C1 segment of cervical spinal cord (tissue), 14 donors: Measurements from ENCODE around the gene EEA1.

Experiments
- DNase-seq, 14 donors: peaks; one replicate each; lab custom pipeline; 2025; lab: John Stamatoyannopoulos, UW

EEA1 gene

DNA sequence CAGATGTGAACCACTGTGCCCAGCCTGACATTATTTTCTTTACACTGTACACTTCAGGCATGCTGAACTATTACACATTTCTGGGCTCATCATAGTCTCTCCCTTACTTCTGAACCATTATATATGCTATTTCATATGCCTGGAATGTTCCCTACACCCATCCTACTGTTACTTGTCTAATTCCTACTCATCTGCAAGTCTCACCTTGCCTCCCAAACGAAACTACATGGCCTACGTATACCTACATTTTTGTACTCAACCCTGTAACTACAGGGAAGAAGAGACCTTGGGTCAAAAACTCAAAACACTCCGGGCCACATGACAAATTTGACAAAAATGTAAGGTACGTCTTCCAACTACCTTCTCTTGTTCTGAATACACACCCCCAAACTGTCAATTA is 9.5 kb upstream of the EEA1 start:
- DNase-seq = no peak

DNA sequence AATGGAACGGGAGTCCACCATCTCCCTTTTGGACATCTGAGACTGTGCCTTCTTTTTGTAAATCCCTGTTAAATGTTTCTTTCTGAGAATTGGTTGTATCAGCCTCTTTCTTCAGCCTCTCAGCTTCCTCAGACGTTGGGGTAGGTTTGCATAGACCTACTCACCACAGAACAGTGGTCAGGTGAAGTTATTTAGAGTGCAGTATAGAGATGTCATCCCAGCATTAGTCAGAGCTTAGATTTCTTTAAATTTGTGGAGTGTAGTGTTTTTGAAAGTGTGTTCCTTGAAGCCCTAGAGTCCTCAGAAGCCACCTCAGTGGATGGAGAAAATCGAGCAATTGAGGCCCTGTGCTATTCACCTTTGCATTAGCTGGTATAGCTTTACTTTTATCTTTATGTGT is 8.9 kb upstream of the EEA1 start:
- DNase-seq = no peak

DNA sequence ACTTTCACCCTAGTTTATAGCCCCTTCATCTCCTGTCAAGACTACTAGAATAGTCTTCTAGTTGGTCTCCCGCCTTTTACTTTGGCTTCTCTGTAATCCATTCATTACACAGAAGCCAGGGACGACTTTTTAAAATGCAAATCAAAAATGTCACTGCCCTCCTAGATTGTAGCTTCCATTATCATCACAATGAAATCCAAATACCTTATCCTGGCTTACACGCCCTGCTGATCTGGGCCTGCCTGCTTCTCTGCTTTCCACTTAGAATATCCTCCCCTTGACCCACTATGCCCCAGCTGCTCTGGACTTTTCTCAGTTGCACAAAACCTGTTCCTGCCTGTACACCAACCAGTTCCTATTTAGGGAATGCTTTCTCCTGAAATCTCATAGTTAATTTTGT is 4.5 kb upstream of the EEA1 start:
- DNase-seq = no peak

DNA sequence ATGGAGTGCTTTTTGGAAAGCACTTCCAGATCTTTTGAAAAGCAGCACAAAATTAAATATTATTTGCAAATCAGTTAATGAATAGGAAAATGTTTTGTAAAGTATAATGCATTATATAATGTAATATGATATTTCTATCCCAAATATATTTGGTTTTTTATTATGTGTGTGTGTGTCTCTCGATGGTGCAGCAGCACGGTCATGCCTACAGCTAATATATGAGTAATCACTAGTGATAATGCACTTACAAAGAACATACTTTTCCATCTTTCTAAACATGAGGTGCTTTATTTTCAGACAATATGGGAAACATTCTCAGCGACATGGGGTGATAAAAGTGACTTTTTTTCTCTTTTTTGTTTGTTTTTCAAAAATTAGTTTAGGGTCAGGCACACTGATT is 1.3 kb upstream of the EEA1 start:
- no peak for DNase-seq

DNA sequence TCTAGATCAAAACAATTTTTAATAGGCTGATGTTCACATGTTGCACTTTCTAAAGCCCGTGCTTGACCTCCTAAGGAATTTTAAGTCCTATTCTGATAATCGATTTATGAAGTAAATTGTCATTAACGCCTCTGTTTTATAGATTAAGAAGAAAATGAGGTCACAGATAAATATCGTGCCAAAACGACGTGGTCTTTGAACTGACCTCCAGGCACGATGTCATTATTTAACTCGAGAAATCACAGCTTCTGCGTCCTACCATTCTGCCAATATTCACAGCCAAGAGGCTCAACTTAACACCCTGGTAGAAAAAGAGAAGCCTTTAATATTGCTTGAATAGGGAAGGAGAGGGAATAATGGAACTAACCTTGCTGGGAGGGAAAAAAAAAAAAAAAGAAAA is 888 bp upstream of the EEA1 start:
- DNase-seq = no peak

DNA sequence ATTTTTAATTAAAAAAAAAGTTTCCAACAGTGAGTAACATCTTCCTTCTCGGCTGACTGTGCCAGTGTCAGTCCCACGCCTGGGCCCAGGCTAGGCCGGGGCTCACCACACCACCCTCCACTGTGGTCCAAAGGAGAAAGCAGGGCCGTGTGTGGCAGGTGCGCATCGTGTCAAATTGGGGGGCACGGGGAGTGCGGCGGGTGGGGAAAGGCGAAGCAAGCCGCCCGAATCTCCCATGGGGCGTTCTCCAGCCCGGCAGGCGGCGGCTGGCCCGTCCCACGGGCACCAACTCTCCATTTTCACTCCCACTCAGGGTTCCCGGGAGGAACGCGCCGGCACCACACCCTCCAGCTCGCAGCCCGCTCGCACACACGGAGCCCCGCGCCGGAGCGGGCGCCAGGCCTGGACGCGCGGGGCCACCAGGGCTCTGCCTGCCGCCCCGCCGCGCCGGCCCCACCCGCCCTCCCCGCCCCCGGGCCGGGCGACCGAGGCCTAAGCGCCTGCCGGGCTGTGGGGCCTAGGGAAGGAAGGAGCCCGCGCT is 604 bp downstream of the EEA1 start:
- DNase-seq = peak in 11 of 14 donors; percentile 5 to 68 (median 51)

DNA sequence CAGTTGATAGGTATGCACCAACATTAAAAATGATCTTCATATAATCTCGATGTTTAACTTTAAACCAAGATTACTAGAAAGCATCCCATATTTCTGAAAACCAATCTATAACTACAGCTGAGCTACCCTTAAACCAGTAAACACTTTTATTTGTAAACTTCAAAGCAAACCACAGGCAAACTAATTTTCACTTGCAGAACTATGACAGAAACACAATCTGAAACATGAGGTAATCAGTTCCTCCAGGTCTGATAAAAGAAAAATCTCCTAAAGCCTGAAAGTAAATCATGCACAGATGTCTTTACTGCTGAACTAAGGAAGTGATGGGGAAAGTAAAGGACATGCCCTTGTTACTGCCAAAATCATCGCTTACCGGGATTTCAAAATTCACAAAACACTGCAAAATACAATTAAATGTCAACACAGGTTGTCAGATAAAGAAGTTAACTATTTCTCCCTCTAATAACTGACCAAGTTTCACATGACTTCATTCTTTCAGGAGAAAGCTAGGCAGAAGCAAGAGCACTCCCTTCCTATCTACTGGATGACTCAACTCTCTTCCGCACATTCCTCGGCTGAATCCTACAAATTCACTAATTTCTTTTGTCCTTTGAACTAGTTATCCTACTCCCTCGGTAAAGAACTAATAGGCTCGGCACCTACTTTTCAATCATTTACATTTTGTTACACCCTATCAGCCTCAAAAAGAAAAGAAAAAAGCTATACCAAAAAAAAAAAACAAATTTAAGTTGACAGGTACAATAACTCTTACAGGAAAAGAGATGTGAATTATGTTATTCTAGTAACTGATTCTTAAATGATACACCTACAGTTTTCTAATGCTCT is 1.4 kb downstream of the EEA1 start:
- DNase-seq = peak in 1 of 14 donors; percentile 24

DNA sequence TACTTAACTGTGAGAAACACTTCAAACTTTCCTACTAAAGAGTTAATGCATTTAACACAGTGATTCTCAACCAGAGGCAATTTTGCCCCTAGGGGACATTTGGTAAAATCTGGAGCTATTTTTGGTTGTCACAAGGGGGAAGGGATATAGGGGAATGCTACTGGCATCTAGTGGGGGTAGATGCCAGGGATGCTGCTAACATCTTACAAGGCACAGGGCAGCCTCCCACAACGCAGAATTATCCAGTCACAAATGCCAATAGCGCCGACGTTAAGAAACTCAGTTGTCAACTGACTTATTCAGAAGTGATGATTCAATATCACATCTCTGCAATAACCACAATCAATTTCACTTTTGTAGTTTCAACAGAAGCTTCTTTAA is 2.0 kb downstream of the EEA1 start:
- DNase-seq = peak in 4 of 14 donors; percentile 1 to 5 (median 2)

DNA sequence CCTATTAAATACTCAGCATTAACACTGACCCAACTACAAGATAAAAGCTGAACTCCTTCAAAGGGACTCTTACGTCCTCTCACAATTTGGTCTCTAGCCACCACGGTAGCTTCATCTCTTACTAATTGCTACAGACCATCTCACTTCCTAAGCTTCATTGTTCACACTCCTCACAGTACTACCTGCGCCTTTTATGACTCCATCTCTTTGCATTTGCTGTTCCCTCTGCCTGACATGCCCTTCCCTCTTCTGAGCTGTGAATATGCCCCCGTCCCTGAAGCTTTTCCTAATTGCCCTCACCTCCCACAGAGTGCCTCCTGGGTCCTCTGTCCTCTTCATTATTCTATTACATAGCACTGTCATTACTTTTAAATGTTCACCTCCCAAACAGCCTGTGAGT is 2.5 kb downstream of the EEA1 start:
- no peak for DNase-seq

DNA sequence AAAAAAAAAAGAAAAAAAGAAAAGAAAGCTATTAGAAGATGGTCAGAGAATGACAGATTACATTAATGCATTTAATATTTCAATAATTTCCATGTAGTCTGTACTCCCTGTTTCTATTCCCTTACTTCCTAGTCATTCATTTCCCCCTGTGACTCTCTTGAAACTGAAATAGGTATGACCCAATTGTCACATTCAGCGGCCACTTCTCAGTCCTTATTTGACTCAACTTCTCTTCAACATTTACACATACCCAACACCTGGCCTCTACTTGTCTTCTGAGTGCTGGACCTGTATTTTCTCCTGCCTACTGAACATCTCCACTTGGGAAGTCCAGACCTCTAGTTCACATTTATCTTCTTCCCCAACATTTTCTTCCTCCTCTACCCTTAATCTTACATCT is 7.2 kb downstream of the EEA1 start:
- no peak for DNase-seq

DNA sequence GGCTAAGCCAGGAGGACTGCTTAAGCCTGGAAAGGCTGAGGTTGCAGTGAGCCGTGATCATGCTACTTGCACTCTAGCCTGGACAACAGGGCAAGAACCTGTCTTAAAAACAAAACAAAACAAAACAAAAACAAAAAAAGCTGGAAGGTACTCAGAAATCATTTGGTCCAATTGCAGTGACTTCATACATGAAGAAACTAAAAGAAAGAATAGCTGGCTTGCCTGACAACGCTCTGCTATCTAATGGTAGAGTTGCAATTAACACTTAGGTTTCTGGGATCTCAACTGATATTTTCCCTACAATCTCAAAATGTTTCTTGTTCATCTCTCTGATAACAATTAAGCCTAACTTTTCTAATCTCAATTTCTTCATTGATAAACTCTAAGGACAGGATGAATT is 13.7 kb downstream of the EEA1 start:
- DNase-seq = no peak

DNA sequence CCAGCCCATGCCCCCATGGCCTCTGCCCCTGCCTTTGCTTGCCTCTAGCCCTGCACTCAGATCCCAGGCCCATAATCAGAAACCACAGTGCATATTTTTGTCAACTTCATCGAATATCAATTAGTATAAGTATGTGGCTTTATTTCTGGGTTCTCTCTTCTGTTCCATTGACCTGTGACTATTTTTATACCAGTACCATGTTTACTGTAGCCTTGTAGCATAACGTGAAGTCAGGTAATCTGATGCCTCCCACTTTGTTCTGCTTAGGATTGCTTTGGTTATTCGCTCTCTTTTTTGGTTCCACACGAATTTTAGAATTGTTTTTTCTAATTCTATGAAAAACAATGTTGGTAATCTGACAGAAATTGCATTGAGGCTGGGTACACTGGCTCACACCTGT is 14.9 kb downstream of the EEA1 start:
- DNase-seq = no peak

DNA sequence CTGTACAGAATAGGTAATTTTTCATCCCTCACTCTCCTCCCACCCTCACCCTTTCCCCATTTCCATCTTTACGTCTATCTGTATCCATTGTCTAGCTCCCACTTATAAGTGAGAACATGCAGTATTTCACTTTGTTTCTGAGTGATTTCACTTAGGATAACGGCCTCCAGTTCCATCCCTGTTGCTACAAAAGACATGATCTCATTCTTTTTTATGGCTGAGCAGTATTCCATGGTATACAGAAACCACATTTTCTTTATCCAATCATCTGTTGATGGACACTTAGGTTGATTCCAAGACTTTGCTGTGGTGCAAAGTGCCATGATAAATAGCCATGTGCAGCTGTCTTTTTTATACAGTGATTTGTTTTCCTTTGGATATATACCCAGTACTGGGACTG is 16.4 kb downstream of the EEA1 start:
- no peak for DNase-seq

DNA sequence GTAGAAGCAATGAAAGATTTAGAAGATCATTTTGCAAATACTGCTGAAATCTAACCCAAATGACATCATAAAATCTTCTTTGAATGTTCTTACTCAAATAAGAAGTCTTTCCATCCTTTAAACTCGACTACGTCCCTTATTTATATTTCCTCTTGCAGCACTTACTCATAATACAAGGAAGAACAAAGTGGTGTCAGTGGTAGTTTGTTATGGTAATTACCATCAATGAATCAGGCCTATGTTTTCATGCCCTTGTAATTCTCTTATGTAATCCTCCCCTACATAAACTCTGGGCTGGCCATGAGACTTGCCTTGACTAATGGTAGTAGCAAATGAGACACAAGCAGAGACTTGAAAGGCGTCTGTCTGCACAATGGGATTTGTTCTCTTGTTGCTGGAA is 17.0 kb downstream of the EEA1 start:
- DNase-seq = no peak

DNA sequence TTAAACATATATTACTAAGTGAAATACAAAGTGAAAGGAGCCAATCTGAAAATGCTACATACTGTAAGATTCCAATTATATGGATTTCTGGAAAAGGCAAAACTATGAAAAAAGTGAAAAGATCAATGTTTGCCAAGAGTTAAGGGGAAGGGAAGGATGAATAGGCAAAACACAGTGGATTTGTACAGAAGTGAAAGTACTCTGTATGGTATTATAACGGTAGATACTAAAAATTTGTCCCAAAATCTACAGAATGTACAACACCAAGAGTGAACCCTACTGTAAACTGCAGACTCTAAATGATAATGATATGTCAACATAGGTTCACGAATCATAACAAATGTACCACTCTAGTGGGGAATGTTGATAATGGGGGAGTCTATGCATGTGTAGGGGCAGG is 17.8 kb downstream of the EEA1 start:
- no peak for DNase-seq

DNA sequence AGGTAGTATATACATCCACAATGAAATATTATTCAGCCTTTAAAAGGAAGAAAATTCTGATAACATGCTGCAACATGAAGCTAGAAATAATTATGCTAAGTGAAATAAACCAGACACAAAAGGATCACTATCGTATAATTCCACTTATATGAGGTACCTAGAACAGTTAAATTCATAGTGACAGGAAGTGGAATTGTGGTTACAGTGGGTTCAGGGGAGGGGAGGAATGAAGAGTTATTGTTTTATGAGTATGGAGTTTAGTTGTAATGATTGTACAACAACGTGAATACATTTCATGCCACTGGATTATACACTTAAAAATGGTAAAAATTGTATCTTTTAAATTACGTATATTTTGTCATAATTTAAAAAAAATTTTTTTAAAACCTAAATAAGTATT is 21.0 kb downstream of the EEA1 start:
- no peak for DNase-seq

DNA sequence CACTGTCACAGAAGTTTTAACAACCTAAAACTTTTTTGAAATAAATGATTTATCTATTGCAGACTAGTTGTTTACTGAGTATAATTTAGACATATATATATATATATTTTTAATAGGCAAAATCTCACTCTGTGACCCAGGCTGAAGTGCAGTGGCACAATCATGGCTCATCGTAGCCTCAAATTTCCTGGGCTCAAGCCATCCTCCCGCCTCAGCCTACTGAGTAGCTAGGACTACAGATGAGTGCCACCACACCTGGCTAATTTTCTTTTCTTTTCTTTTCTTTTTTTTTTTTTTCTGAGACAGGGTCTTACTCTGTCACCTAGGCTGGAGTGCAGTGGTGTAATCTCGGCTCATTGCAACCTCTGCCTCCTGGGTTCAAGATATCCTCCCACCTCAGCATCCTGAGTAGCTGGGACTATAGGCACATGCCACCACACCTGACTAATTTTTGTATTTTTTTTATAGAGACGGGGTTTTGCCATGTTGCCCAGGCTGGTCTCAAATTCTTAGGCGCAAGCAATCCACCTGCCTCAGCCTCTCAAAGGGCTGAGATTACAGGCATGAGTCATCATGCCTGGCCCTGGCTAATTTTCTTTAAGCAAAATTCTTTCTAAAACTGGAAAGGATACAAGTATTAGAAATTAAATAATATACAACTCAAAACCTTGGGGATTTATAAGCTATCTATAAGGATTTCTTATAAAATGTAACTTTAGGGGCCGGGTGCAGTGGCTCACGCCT is 23.1 kb downstream of the EEA1 start:
- no peak for DNase-seq

DNA sequence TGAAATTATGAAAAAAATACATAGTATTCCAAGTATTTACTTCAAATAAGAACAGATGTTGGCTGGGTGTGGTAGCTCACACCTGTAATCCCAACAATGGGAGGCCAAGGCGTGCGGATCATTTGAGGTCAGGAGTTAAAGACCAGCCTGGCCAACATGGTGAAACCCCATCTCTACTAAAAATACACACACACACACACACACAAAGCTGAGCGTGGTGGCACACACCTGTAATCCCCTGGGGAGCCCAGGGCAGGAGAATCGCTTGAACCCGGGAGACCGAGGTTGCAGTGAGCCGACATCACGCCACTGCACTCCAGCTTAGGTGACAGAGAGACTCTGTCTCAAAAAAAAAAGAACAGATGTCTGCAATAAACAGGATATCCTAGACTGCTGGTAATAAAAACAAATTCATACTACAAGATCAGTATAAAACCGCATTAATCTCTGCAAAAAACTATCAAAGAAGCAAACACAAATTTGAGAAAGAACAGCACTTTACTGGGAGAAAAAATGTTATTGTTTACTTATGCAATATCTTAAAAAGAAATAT is 23.8 kb downstream of the EEA1 start:
- DNase-seq = no peak

DNA sequence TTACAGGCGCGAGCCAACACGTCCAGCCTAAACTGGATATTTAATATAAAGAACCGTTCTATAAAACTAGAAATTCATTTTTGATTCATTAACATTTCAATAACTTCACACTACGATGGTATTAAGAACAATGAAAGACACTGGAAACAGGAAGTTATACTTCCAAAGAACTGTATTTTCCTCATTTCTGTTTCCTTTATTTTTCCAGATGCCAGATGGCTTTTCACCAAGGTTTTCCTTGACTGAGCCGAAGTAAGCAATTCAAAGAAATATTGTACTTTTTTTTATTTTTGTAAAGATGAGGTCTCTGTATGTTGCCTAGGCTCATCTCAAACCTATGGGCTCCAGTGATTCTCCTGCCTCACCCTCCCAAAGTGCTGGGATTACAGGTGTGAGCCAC is 28.2 kb downstream of the EEA1 start:
- no peak for DNase-seq

DNA sequence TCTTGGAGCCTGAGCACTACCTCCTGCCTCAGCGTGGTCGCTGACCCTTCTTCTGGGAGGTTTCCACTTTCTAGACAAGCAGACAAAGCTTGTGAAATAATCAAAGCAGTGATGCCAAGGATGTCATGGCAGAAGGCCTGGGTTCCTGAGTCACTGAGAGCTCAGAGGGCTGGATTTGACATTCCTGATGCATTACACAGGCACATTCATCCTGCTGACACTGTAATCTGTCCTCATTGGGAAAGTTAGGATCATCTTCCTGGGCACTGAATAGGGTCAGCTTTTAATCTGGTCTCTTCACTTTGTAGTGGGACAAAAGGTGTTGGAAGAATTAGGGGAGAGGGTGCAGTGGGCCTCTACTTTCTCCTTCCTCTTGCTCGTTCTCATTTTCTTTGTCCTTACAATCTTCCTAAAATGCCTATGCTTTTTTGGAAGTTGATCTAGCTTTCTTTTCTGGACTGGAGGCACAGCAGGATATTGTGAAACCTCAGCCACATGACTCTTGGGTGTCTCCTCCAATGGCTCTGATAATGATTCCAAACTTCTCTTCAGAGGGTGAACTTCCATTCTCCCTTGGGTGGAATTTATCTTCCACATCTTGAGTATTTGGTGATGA is 29.6 kb downstream of the EEA1 start:
- peak in 9 of 14 donors; percentile 1 to 64 (median 18) for DNase-seq

DNA sequence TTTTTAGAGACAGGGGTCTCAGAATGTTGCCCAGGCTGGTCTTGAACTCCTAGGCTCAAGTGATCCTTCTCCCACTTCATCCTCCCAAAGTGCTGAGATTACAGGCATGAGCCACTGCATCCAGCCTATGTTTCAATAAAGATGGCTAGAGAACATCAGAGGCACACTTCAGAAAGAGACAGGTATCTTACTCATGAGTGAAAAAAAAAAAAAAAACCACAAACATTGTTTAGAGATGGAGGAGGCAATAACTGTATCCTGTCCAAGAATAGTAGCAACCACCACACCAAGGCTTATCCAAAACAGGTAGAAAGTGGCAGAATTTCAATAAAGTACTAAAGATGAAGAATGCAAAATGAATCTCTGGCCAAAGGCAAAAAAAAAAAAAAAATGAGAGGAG is 30.3 kb downstream of the EEA1 start:
- no peak for DNase-seq

DNA sequence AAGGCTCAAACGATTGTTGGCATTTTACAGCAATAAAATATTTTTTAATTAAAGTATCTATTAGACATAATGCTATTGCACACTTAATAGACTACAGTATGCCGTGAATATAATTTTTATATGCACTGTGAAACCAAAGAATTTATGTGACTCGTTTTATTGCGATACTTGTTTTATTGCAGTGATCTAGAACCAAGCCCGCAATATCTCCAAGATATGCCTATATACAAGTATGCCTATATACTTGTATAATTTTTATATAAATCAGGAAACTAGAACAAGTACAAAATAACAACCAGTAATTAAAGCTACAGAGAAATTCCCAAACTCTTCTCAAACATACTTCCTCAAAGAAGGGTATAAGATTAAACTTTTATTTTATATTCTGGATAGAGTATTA is 31.3 kb downstream of the EEA1 start:
- no peak for DNase-seq
